Mesendoderm (in vitro differentiated cells): ENCODE measurements around the gene DCAF8L1. TPM values are rescaled to one million over a fixed set of nuclear protein-coding genes. Genes with fewer than 3 reads are reported as not detected.

Source experiments
- DNase-seq: peaks from one replicate; pipeline ENCODE4 v3.0.0; 2013
- H2AK5ac ChIP-seq: 2 replicates; pipeline ENCODE4 v1.6.1; 2013; ENCODE audit warnings: low read length, inconsistent platforms
- H2BK120ac ChIP-seq: 2 replicates; pipeline ENCODE4 v1.6.1; 2013; ENCODE audit warnings: low read depth, mild to moderate bottlenecking, low read length, moderate library complexity, mixed read lengths
- H2BK15ac ChIP-seq: replicated peaks from 2 replicates; pipeline ENCODE4 v1.6.1; 2013; ENCODE audit warnings: low read depth, mild to moderate bottlenecking, moderate library complexity
- H2BK5ac ChIP-seq: 2 replicates; pipeline ENCODE4 v1.6.1; 2013; ENCODE audit warnings: low read length, inconsistent platforms
- H3K18ac ChIP-seq: 2 replicates; pipeline ENCODE4 v1.6.1; 2013; ENCODE audit warnings: mild to moderate bottlenecking, low read length, mixed read lengths
- H3K23ac ChIP-seq: one replicate; pipeline ENCODE4 v1.6.1; 2013; ENCODE audit warnings: low read length
- H3K27ac ChIP-seq: 2 replicates; pipeline ENCODE4 v1.5.1; 2013; ENCODE audit warnings: low read depth, mild to moderate bottlenecking, inconsistent platforms, low read length, moderate library complexity
- H3K27me3 ChIP-seq: 2 replicates; pipeline ENCODE4 v1.6.1; 2013; ENCODE audit warnings: low read length, control low read depth, mild to moderate bottlenecking, inconsistent platforms; ENCODE audit not compliant: insufficient read depth, poor library complexity
- H3K36me3 ChIP-seq: 2 replicates; pipeline ENCODE4 v1.6.1; 2013; ENCODE audit warnings: low read length, inconsistent platforms; ENCODE audit not compliant: control insufficient read depth, insufficient read depth
- H3K4ac ChIP-seq: one replicate; pipeline ENCODE4 v1.6.1; 2013; ENCODE audit warnings: low read depth, mild to moderate bottlenecking, low read length, moderate library complexity
- H3K4me1 ChIP-seq: 2 replicates; pipeline ENCODE4 v1.6.1; 2013; ENCODE audit warnings: low read depth, low read length, inconsistent platforms; ENCODE audit not compliant: control insufficient read depth
- H3K4me2 ChIP-seq: 2 replicates; pipeline ENCODE4 v1.6.1; 2013; ENCODE audit warnings: low read length
- H3K4me3 ChIP-seq: 2 replicates; pipeline ENCODE4 v1.5.1; 2013; ENCODE audit warnings: mild to moderate bottlenecking, low read length
- H3K56ac ChIP-seq: one replicate; pipeline ENCODE4 v1.6.1; 2013; ENCODE audit warnings: low read length
- H3K79me1 ChIP-seq: 2 replicates; pipeline ENCODE4 v1.6.1; 2013; ENCODE audit warnings: low read length, inconsistent platforms
- H3K79me2 ChIP-seq: 2 replicates; pipeline ENCODE4 v1.6.1; 2013; ENCODE audit warnings: mild to moderate bottlenecking, low read length; ENCODE audit not compliant: control insufficient read depth, insufficient read depth
- H3K9ac ChIP-seq: 2 replicates; pipeline ENCODE4 v1.6.1; 2013; ENCODE audit warnings: low read length, inconsistent platforms
- H4K5ac ChIP-seq: one replicate; pipeline ENCODE4 v1.6.1; 2013; ENCODE audit warnings: low read length
- H4K8ac ChIP-seq: one replicate; pipeline ENCODE4 v1.6.1; 2013; ENCODE audit warnings: low read depth, mild to moderate bottlenecking, control low read depth, low read length, moderate library complexity
- WGBS: extraction: QIAGEN DNeasy Blood & Tissue Kit; methylation state at CpG from one replicate; pipeline ENCODE4 v1.1.7; 2013; ENCODE audit warnings: low lambda C conversion rate, missing lambda C conversion rate; ENCODE audit not compliant: insufficient coverage; ENCODE audit errors: extremely low coverage; 5-methylcytosine and 5-hydroxymethylcytosine counted together
- polyA plus RNA-seq, 2 experiments: library from polyadenylated mRNA; stranded (reverse); fragments of 200-250 nt; gene quantifications; one replicate each; pipeline ENCODE4 v1.2.3, GENCODE V29; 2013

DCAF8L1 gene
- not detected for polyA plus RNA-seq (2013, experiment 1 of 2)
- not detected for polyA plus RNA-seq (2013, experiment 2 of 2)

DNA sequence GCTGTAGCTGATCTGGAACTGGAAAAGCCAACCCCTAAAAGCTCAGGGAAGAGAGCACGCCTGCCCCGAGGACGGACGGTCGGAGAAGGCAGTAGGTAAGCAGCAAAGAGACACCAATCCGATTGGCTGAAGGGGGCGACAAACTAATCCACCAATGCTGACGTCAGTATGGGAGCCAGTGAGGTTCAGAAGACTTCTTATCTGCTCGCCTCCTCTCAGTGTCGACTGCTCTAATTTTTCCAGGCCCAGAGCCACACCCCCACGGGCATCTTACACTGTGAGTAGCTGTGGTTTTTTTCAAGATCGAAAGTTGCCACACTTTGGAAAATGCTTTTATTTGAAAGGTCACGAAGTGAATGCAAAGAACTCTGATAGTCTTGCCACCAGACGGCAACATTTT, at the start of gene DCAF8L1:
DCAF8L1 (minus strand) TSS at position 101 of the 400 bp plus-strand sequence. CDS start 115 bp downstream, outside the sequence.
- Histone ChIP-seq H3K4me2 (no peak within 1 kb of the TSS), H3K27ac (no peak within 1 kb of the TSS), H3K27me3 (no peaks in the 10 kb centered on the region), H3K79me1 (no peaks in the 10 kb centered on the region), H3K36me3 (no peaks in the 10 kb centered on the region), H4K8ac (no peak within 1 kb of the TSS), H4K5ac (no peak within 1 kb of the TSS), H3K18ac (no peak within 1 kb of the TSS), H2BK120ac (no peak within 1 kb of the TSS), H3K79me2 (no peaks in the 10 kb centered on the region), H3K4ac (no peak within 1 kb of the TSS), H3K4me3 (no peak within 1 kb of the TSS), H2BK15ac (no peak within 1 kb of the TSS), H3K23ac (no peak within 1 kb of the TSS), H3K4me1 (no peaks in the 10 kb centered on the region), H3K56ac (no peak within 1 kb of the TSS), H2AK5ac (no peak within 1 kb of the TSS), H2BK5ac (no peak within 1 kb of the TSS), H3K9ac (no peak within 1 kb of the TSS)
- DNase-seq = no peak
- WGBS = no CpG with 5 or more reads among the region's 14 CpGs

- no peak overlapping the region for H2BK15ac ChIP-seq
- no peaks in the 10 kb centered on the region for H3K36me3 ChIP-seq
- no peak for DNase-seq
- H4K5ac ChIP-seq = no peak overlapping the region
- no peak overlapping the region for H2BK120ac ChIP-seq
- H3K79me1 ChIP-seq = no peaks in the 10 kb centered on the region
- H3K23ac ChIP-seq = no peak overlapping the region
- no CpG with 5 or more reads among the region's 2 CpGs for WGBS
- H2AK5ac ChIP-seq = no peak overlapping the region
- no peak overlapping the region for H3K18ac ChIP-seq
- H3K4me2 ChIP-seq = no peak overlapping the region
- no peak overlapping the region for H3K9ac ChIP-seq
- H2BK5ac ChIP-seq = no peak overlapping the region
- no peaks in the 10 kb centered on the region for H3K27me3 ChIP-seq
- H3K4me1 ChIP-seq = no peaks in the 10 kb centered on the region
- no peak overlapping the region for H3K56ac ChIP-seq
- H3K4ac ChIP-seq = no peak overlapping the region
- no peaks in the 10 kb centered on the region for H3K79me2 ChIP-seq
- no peak overlapping the region for H4K8ac ChIP-seq
- no peak overlapping the region for H3K4me3 ChIP-seq
- H3K27ac ChIP-seq = no peak overlapping the region
Observed at GRCh38 chrX:28022371-28022770, 41.1 kb upstream of the DCAF8L1 start.

DNA sequence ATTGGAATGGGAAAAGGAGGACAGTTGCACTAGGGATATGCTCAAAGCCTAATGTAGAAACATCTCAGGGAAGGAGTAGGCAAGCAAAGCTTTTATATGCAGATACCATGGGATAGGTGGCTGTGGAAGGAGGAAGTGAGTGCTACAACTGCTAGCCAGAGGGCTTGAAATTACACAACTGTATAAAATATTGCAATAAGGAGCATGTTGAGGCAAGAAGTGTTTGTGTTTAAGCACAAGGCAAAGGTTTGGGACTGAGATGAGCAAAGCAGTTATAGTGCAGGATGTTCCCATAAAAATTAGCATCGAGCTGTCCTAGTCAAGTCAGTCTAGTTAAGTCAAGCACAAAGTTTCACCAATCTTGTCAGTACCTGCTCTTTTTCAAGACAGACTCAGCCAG, 35.6 kb upstream of the DCAF8L1 start:
- no peak overlapping the region for H2BK120ac ChIP-seq
- WGBS = no CpG with 5 or more reads among the region's 1 CpG
- H3K23ac ChIP-seq = no peak overlapping the region
- H4K8ac ChIP-seq = no peak overlapping the region
- H3K56ac ChIP-seq = no peak overlapping the region
- no peak overlapping the region for H3K4ac ChIP-seq
- H3K27ac ChIP-seq = no peak overlapping the region
- H3K79me2 ChIP-seq = no peaks in the 10 kb centered on the region
- H2BK5ac ChIP-seq = no peak overlapping the region
- no peak overlapping the region for H3K18ac ChIP-seq
- H3K4me3 ChIP-seq = no peak overlapping the region
- no peaks in the 10 kb centered on the region for H3K4me1 ChIP-seq
- no peaks in the 10 kb centered on the region for H3K79me1 ChIP-seq
- no peak for DNase-seq
- no peak overlapping the region for H2AK5ac ChIP-seq
- no peak overlapping the region for H3K4me2 ChIP-seq
- no peaks in the 10 kb centered on the region for H3K36me3 ChIP-seq
- no peak overlapping the region for H3K9ac ChIP-seq
- no peak overlapping the region for H4K5ac ChIP-seq
- H2BK15ac ChIP-seq = no peak overlapping the region
- no peaks in the 10 kb centered on the region for H3K27me3 ChIP-seq

- H3K18ac ChIP-seq = no peak overlapping the region
- no peak overlapping the region for H3K4me2 ChIP-seq
- no peak overlapping the region for H3K23ac ChIP-seq
- H3K4me3 ChIP-seq = no peak overlapping the region
- no peak overlapping the region for H3K56ac ChIP-seq
- H3K9ac ChIP-seq = no peak overlapping the region
- no peaks in the 10 kb centered on the region for H3K4me1 ChIP-seq
- H4K8ac ChIP-seq = no peak overlapping the region
- no peak for DNase-seq
- no peak overlapping the region for H3K4ac ChIP-seq
- no peak overlapping the region for H2BK5ac ChIP-seq
- H3K36me3 ChIP-seq = no peaks in the 10 kb centered on the region
- H2BK15ac ChIP-seq = no peak overlapping the region
- no peaks in the 10 kb centered on the region for H3K27me3 ChIP-seq
- H2BK120ac ChIP-seq = no peak overlapping the region
- no peak overlapping the region for H4K5ac ChIP-seq
- H3K27ac ChIP-seq = no peak overlapping the region
- no peaks in the 10 kb centered on the region for H3K79me1 ChIP-seq
- H3K79me2 ChIP-seq = no peaks in the 10 kb centered on the region
- WGBS = no CpG with 5 or more reads among the region's 6 CpGs
- no peak overlapping the region for H2AK5ac ChIP-seq
Observed at GRCh38 chrX:28015993-28016392, 34.7 kb upstream of the DCAF8L1 start.

- no peak overlapping the region for H3K4me2 ChIP-seq
- H3K36me3 ChIP-seq = no peaks in the 10 kb centered on the region
- no peak overlapping the region for H2BK5ac ChIP-seq
- no peak overlapping the region for H2BK15ac ChIP-seq
- H3K4me3 ChIP-seq = no peak overlapping the region
- no peak overlapping the region for H3K18ac ChIP-seq
- no peaks in the 10 kb centered on the region for H3K79me2 ChIP-seq
- no peaks in the 10 kb centered on the region for H3K4me1 ChIP-seq
- no peak overlapping the region for H2AK5ac ChIP-seq
- no peak overlapping the region for H4K8ac ChIP-seq
- no peak overlapping the region for H4K5ac ChIP-seq
- no peaks in the 10 kb centered on the region for H3K79me1 ChIP-seq
- H2BK120ac ChIP-seq = no peak overlapping the region
- WGBS = no CpG with 5 or more reads among the region's 2 CpGs
- H3K9ac ChIP-seq = no peak overlapping the region
- DNase-seq = no peak
- H3K27me3 ChIP-seq = no peaks in the 10 kb centered on the region
- no peak overlapping the region for H3K4ac ChIP-seq
- no peak overlapping the region for H3K27ac ChIP-seq
- no peak overlapping the region for H3K23ac ChIP-seq
- no peak overlapping the region for H3K56ac ChIP-seq
Observed at GRCh38 chrX:28010875-28011274, 29.6 kb upstream of the DCAF8L1 start.

DNA sequence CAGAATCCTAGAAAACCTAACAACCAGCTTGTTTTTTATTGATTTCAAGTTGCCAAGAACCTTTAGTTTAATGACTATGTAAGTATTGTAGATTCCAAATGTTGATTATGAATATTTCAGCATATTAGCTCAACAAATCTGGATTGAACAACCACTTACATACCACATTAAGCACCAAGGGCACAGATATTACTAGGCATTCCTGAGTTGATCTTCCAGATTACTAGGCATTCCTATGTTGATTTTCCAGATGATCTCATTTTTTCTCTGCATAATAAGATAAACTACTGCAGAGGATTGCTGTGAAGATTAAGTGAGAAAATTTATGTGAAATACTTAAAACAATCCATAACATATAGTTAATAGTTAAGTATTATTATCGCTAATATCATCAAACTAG, 17.4 kb upstream of the DCAF8L1 start:
- no CpG with 5 or more reads among the region's 1 CpG for whole genome bisulfite sequencing
- H3K27ac ChIP-seq = no peak overlapping the region
- H3K4me1 ChIP-seq = no peaks in the 10 kb centered on the region

More for the DNA sequence above, 17.4 kb upstream of the DCAF8L1 start:
- Histone ChIP-seq H3K56ac (no peak overlapping the region), H3K23ac (no peak overlapping the region), H3K36me3 (no peaks in the 10 kb centered on the region), H3K4me3 (no peak overlapping the region), H3K4ac (no peak overlapping the region), H4K5ac (no peak overlapping the region), H3K9ac (no peak overlapping the region), H2BK15ac (no peak overlapping the region), H3K79me2 (no peaks in the 10 kb centered on the region), H3K4me2 (no peak overlapping the region), H3K18ac (no peak overlapping the region), H3K27me3 (no peaks in the 10 kb centered on the region), H3K79me1 (no peaks in the 10 kb centered on the region), H2AK5ac (no peak overlapping the region), H2BK120ac (no peak overlapping the region), H2BK5ac (no peak overlapping the region), H4K8ac (no peak overlapping the region)
- peak; percentile 66 for DNase-seq
